ENCODE measurements around the gene DEFB125. TPM values are rescaled to one million over a fixed set of nuclear protein-coding genes. Genes with fewer than 3 reads are reported as not detected.
"Not testable (repeated sequence)": the region's sequence is repeated elsewhere in the genome, so short reads cannot be mapped to it uniquely, and the experiment has no call there.

Gene DEFB125
- total and polyA plus RNA-seq, 4 donors: not detected

DNA sequence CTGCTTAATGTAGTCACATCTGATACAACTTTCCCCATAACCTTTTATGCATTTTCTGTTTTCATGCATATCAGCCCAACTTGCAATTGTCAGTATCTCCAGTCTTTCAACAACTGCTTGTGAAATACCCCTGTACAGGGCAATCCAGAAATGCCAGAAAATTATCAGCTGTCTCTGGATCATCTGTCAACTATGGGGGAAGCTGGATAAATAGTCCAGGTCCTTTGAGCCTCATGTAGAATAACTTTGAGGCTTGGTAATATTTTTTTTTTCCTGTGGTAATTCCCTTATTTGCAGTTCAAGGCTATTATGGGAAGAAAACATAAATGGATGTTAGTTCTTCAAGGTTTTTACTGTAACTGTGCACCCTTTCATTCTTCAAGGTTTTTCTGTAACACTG is 6.2 kb downstream of the DEFB125 start:
- Histone ChIP-seq H3K27me3 (ENCODE audit: control insufficient read depth in 4 of 4, insufficient read depth in 4 of 4, low read length in 3 of 4) (peaks cover 0 to 4% (median 0%) of the 10 kb centered on the region in 4 donors), H3K9me3 (ENCODE audit: control insufficient read depth in 4 of 4, low read length in 3 of 4) (peaks cover 0 to 8% (median 4%) of the 10 kb centered on the region in 4 donors), H3K9ac (ENCODE audit: low read depth in 1 of 2, low read length in 2 of 2) (no peak overlapping the region), H3K4me1 (ENCODE audit: control insufficient read depth in 4 of 4, insufficient read depth in 4 of 4, low read length in 3 of 4) (no peaks in the 10 kb centered on the region), H3K36me3 (ENCODE audit: control insufficient read depth in 4 of 4, insufficient read depth in 3 of 4, low read depth in 1 of 4, low read length in 3 of 4) (no peaks in the 10 kb centered on the region), H3K27ac (ENCODE audit: low read depth in 1 of 2, low read length in 2 of 2) (no peak overlapping the region), H3K4me3 (ENCODE audit: low read depth in 1 of 3, low read length in 3 of 3) (no peak overlapping the region)
- TF ChIP-seq RAD21 (IDR thresholded peaks at IDR 0.05) (no peak), YY1 (IDR thresholded peaks at IDR 0.05) (no peak), FOXA2 (IDR thresholded peaks at IDR 0.05) (no peak), NR2F2 (IDR thresholded peaks at IDR 0.05) (no peak), SP1 (IDR thresholded peaks at IDR 0.05) (no peak), RXRA (IDR thresholded peaks at IDR 0.05) (no peak), FOXA1 (IDR thresholded peaks at IDR 0.05) (no peak), EGR1 (IDR thresholded peaks at IDR 0.05; ENCODE audit: low read depth in 2 of 2) (no peak), GABPA (IDR thresholded peaks at IDR 0.05 in 1 of 2, conservative IDR thresholded peaks at IDR 0.05 in 1 of 2) (no peak), JUND (IDR thresholded peaks at IDR 0.05) (no peak), HNF4G (IDR thresholded peaks at IDR 0.05) (no peak), ATF3 (IDR thresholded peaks at IDR 0.05) (no peak)
- TF ChIP-seq, protein P1, sequence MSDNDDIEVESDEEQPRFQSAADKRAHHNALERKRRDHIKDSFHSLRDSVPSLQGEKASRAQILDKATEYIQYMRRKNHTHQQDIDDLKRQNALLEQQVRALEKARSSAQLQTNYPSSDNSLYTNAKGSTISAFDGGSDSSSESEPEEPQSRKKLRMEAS (IDR thresholded peaks at IDR 0.05): no peak
- TF ChIP-seq, protein P2, sequence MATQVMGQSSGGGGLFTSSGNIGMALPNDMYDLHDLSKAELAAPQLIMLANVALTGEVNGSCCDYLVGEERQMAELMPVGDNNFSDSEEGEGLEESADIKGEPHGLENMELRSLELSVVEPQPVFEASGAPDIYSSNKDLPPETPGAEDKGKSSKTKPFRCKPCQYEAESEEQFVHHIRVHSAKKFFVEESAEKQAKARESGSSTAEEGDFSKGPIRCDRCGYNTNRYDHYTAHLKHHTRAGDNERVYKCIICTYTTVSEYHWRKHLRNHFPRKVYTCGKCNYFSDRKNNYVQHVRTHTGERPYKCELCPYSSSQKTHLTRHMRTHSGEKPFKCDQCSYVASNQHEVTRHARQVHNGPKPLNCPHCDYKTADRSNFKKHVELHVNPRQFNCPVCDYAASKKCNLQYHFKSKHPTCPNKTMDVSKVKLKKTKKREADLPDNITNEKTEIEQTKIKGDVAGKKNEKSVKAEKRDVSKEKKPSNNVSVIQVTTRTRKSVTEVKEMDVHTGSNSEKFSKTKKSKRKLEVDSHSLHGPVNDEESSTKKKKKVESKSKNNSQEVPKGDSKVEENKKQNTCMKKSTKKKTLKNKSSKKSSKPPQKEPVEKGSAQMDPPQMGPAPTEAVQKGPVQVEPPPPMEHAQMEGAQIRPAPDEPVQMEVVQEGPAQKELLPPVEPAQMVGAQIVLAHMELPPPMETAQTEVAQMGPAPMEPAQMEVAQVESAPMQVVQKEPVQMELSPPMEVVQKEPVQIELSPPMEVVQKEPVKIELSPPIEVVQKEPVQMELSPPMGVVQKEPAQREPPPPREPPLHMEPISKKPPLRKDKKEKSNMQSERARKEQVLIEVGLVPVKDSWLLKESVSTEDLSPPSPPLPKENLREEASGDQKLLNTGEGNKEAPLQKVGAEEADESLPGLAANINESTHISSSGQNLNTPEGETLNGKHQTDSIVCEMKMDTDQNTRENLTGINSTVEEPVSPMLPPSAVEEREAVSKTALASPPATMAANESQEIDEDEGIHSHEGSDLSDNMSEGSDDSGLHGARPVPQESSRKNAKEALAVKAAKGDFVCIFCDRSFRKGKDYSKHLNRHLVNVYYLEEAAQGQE (IDR thresholded peaks at IDR 0.05): no peak
- DNase-seq (ENCODE audit: low spot score): no peak

GRCh38 chr20:95215-95614 is 7.7 kb downstream of the DEFB125 start:
- no peak overlapping the region for H3K9ac ChIP-seq (ENCODE audit: low read depth in 1 of 2, low read length in 2 of 2)
- 72% methylated on average over 4 of the region's 4 CpGs for WGBS
- H3K27ac ChIP-seq (ENCODE audit: low read depth in 1 of 2, low read length in 2 of 2): no peak overlapping the region
- peaks cover 0 to 4% (median 0%) of the 10 kb centered on the region in 4 donors for H3K27me3 ChIP-seq (ENCODE audit: control insufficient read depth in 4 of 4, insufficient read depth in 4 of 4, low read length in 3 of 4)
- TF ChIP-seq FOXA1 (IDR thresholded peaks at IDR 0.05): no peak
- no peak for DNase-seq (ENCODE audit: low spot score)
- no peak overlapping the region for H3K4me3 ChIP-seq (ENCODE audit: low read depth in 1 of 3, low read length in 3 of 3)
- H3K36me3 ChIP-seq (ENCODE audit: control insufficient read depth in 4 of 4, insufficient read depth in 3 of 4, low read depth in 1 of 4, low read length in 3 of 4): no peaks in the 10 kb centered on the region
- no peaks in the 10 kb centered on the region for H3K4me1 ChIP-seq (ENCODE audit: control insufficient read depth in 4 of 4, insufficient read depth in 4 of 4, low read length in 3 of 4)
- H3K9me3 ChIP-seq (ENCODE audit: control insufficient read depth in 4 of 4, low read length in 3 of 4): peaks cover 0 to 8% (median 4%) of the 10 kb centered on the region in 4 donors

GRCh38 chr20:97691-98090 is 10.2 kb downstream of the DEFB125 start:
- not testable (repeated sequence) for H3K4me1 ChIP-seq (ENCODE audit: control insufficient read depth in 4 of 4, insufficient read depth in 4 of 4, low read length in 3 of 4); H3K36me3 ChIP-seq (ENCODE audit: control insufficient read depth in 4 of 4, insufficient read depth in 3 of 4, low read depth in 1 of 4, low read length in 3 of 4); H3K27me3 ChIP-seq (ENCODE audit: control insufficient read depth in 4 of 4, insufficient read depth in 4 of 4, low read length in 3 of 4); H3K4me3 ChIP-seq (ENCODE audit: low read depth in 1 of 3, low read length in 3 of 3); H3K9ac ChIP-seq (ENCODE audit: low read depth in 1 of 2, low read length in 2 of 2); H3K9me3 ChIP-seq (ENCODE audit: control insufficient read depth in 4 of 4, low read length in 3 of 4); H3K27ac ChIP-seq (ENCODE audit: low read depth in 1 of 2, low read length in 2 of 2); DNase-seq (ENCODE audit: low spot score)
- WGBS: 72% methylated on average over 5 of the region's 5 CpGs

Measured in liver (tissue), 9 donors.